MM.1S (cell line): Measurements from ENCODE around the gene KCNK10.

Source experiments
- DNase-seq: peaks from one replicate; pipeline ENCODE4 v3.0.0-alpha.2; 2015
- H2AFZ ChIP-seq: fragments of 300-600 bp; sonication (generic); 2 replicates; pipeline ENCODE4 v1.6.0; 2016; ENCODE audit warnings: antibody characterized with exemption, low read length
- H3F3A ChIP-seq: fragments of 300-600 bp; sonication (generic); 2 replicates; pipeline ENCODE4 v1.6.1; 2016; ENCODE audit warnings: mild to moderate bottlenecking, antibody characterized with exemption, low read length, moderate library complexity, mixed read lengths; ENCODE audit not compliant: insufficient read depth
- H3K27ac ChIP-seq: fragments of 300-600 bp; sonication (generic); 2 replicates; pipeline ENCODE4 v1.5.1; 2016; ENCODE audit warnings: mild to moderate bottlenecking, low read length
- H3K27me3 ChIP-seq: fragments of 300-600 bp; sonication (generic); replicated peaks from 2 replicates; pipeline ENCODE4 v1.6.0; 2016; ENCODE audit warnings: low read length; ENCODE audit not compliant: insufficient read depth
- H3K36me3 ChIP-seq: fragments of 300-600 bp; sonication (generic); replicated peaks from 2 replicates; pipeline ENCODE4 v1.6.1; 2016; ENCODE audit warnings: mild to moderate bottlenecking, low read length, mixed read lengths; ENCODE audit not compliant: insufficient read depth
- H3K4me1 ChIP-seq: fragments of 300-600 bp; sonication (generic); 2 replicates; pipeline ENCODE4 v1.6.1; 2016; ENCODE audit warnings: low read length, mixed read lengths
- H3K4me2 ChIP-seq: fragments of 300-600 bp; sonication (generic); 2 replicates; pipeline ENCODE4 v1.6.0; 2016; ENCODE audit warnings: low read depth, low read length
- H3K4me3 ChIP-seq: fragments of 300-600 bp; sonication (generic); 2 replicates; pipeline ENCODE4 v1.5.1; 2016; ENCODE audit warnings: low read length, mixed read lengths
- H3K79me2 ChIP-seq: fragments of 300-600 bp; sonication (generic); 2 replicates; pipeline ENCODE4 v1.6.1; 2016; ENCODE audit warnings: mixed run types, low read length, mixed read lengths
- H3K9ac ChIP-seq: fragments of 300-600 bp; sonication (generic); 2 replicates; pipeline ENCODE4 v1.6.1; 2016; ENCODE audit warnings: low read length, mixed read lengths
- H3K9me2 ChIP-seq: fragments of 300-600 bp; sonication (generic); replicated peaks from 2 replicates; pipeline ENCODE4 v1.6.1; 2016; ENCODE audit warnings: mild to moderate bottlenecking, low read length, mixed read lengths; ENCODE audit not compliant: insufficient read depth
- H3K9me3 ChIP-seq: fragments of 300-600 bp; sonication (generic); replicated peaks from 2 replicates; pipeline ENCODE4 v1.6.1; 2016; ENCODE audit warnings: mild to moderate bottlenecking, low read length, mixed read lengths; ENCODE audit not compliant: insufficient read depth
- H4K20me1 ChIP-seq: fragments of 300-600 bp; sonication (generic); 2 replicates; pipeline ENCODE4 v1.6.1; 2016; ENCODE audit warnings: mild to moderate bottlenecking, low read length, moderate library complexity, mixed read lengths; ENCODE audit not compliant: insufficient read depth
- EZH2 ChIP-seq: fragments of 300-600 bp; sonication (generic); optimal IDR thresholded peaks from 2 replicates; pipeline ENCODE3; 2017; ENCODE audit warnings: low read depth, mild to moderate bottlenecking, antibody characterized with exemption, low read length, mixed read lengths
- EZH2phosphoT487 ChIP-seq: fragments of 300-600 bp; sonication (generic); IDR thresholded peaks from 2 replicates; pipeline ENCODE4 v1.6.1; 2018; ENCODE audit warnings: antibody characterized with exemption, low read length
- TF ChIP-seq, protein P1 (sequence below): fragments of 300-600 bp; sonication (generic); IDR thresholded peaks from 2 replicates; pipeline ENCODE4 v1.5.1; 2016; ENCODE audit warnings: antibody characterized with exemption, low read length, mixed read lengths

The KCNK10 gene

DNA sequence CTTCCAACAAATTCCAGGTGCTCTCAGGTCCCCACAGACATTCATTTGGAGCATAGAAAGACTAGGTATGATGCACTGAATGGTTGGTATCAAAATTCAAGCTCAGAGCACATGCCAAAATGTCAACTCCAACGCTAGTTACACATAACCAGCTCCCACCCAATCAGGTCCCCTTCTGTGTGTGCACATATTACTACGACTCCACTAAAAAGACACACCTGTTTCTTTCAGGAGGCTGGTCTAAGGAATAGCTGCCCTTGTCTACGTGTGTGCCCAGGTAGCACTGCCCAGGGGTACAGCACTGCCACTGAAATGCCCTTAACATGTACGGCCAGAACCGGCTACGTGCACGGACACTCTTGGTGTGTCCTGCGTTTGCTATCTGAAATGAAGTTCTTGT is 138.1 kb downstream of the KCNK10 start:
- no peak for DNase-seq
- no peaks in the 10 kb centered on the region for H3K36me3 ChIP-seq
- H3K9me3 ChIP-seq, result no peaks in the 10 kb centered on the region
- H3K4me2 ChIP-seq, result no peak overlapping the region
- TF ChIP-seq EZH2 (no peak), EZH2phosphoT487 (no peak)
- TF ChIP-seq, protein P1, sequence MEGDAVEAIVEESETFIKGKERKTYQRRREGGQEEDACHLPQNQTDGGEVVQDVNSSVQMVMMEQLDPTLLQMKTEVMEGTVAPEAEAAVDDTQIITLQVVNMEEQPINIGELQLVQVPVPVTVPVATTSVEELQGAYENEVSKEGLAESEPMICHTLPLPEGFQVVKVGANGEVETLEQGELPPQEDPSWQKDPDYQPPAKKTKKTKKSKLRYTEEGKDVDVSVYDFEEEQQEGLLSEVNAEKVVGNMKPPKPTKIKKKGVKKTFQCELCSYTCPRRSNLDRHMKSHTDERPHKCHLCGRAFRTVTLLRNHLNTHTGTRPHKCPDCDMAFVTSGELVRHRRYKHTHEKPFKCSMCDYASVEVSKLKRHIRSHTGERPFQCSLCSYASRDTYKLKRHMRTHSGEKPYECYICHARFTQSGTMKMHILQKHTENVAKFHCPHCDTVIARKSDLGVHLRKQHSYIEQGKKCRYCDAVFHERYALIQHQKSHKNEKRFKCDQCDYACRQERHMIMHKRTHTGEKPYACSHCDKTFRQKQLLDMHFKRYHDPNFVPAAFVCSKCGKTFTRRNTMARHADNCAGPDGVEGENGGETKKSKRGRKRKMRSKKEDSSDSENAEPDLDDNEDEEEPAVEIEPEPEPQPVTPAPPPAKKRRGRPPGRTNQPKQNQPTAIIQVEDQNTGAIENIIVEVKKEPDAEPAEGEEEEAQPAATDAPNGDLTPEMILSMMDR, result no peak
- no peak overlapping the region for H2AFZ ChIP-seq
- H3K4me3 ChIP-seq, result no peak overlapping the region
- no peak overlapping the region for H3K27ac ChIP-seq
- H3K9ac ChIP-seq, result no peak overlapping the region
- no peaks in the 10 kb centered on the region for H3K27me3 ChIP-seq
- no peaks in the 10 kb centered on the region for H3K9me2 ChIP-seq
- no peaks in the 10 kb centered on the region for H3K79me2 ChIP-seq
- no peaks in the 10 kb centered on the region for H3K4me1 ChIP-seq
- H4K20me1 ChIP-seq, result no peaks in the 10 kb centered on the region
- H3F3A ChIP-seq, result no peaks in the 10 kb centered on the region

DNA sequence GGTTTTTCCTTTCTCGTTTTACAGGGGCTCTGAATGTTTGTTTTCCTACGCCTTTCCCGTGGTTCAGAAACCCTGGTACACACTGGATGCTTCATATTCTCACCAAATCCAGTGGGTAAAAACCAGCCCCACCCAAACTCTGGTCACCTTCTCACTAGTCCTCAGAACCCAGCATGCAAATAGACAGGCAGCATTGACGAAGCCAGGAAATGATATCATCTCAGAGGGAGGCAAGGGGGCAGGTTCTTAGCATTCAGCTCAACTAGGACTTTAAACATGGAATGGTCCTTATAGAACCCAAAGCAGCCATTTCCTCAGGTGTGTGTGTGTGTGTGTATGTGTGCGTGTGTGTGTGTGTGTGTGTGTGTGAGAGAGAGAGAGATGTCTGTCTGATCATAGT is 142.0 kb downstream of the KCNK10 start:
- no peak overlapping the region for H3K4me2 ChIP-seq
- no peaks in the 10 kb centered on the region for H3K27me3 ChIP-seq
- H3K9me2 ChIP-seq, result no peaks in the 10 kb centered on the region
- DNase-seq, result no peak
- no peaks in the 10 kb centered on the region for H3K9me3 ChIP-seq
- no peak overlapping the region for H3K27ac ChIP-seq
- H4K20me1 ChIP-seq, result no peaks in the 10 kb centered on the region
- H3K4me3 ChIP-seq, result no peak overlapping the region
- H2AFZ ChIP-seq, result no peak overlapping the region
- no peaks in the 10 kb centered on the region for H3F3A ChIP-seq
- no peaks in the 10 kb centered on the region for H3K36me3 ChIP-seq
- H3K4me1 ChIP-seq, result no peaks in the 10 kb centered on the region
- H3K9ac ChIP-seq, result no peak overlapping the region
- H3K79me2 ChIP-seq, result no peaks in the 10 kb centered on the region
- TF ChIP-seq, protein P1, result no peak
- no peak for TF ChIP-seq EZH2phosphoT487
- TF ChIP-seq EZH2, result no peak

DNA sequence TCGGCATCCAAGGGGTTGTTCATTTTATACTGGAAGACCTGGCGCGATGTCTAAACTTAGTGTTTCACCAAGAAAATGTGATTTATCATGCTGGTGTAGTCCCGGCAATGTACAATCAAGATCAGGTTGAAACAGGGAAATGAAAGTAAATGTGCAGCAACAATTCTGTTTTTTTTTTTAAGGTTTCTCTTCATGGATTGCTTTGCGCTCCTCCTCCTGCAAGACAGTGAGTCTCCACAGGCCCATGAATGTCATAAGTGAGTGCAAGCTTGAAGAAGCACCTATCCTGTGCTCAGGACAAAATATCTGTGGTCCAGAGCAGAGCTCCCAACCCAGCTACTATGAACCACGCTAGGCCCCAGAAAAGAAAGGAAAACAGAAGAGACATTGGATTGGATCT is 143.4 kb downstream of the KCNK10 start:
- no peaks in the 10 kb centered on the region for H3K9me3 ChIP-seq
- DNase-seq, result no peak
- H3F3A ChIP-seq, result no peaks in the 10 kb centered on the region
- no peaks in the 10 kb centered on the region for H3K27me3 ChIP-seq
- H3K4me3 ChIP-seq, result no peak overlapping the region
- H2AFZ ChIP-seq, result no peak overlapping the region
- H3K4me1 ChIP-seq, result no peaks in the 10 kb centered on the region
- H3K9ac ChIP-seq, result no peak overlapping the region
- H3K27ac ChIP-seq, result no peak overlapping the region
- H3K4me2 ChIP-seq, result peak overlapping the region; percentile 9; the same call in 1 of the 2 replicates
- no peaks in the 10 kb centered on the region for H4K20me1 ChIP-seq
- TF ChIP-seq EZH2phosphoT487, result no peak
- H3K36me3 ChIP-seq, result no peaks in the 10 kb centered on the region
- H3K9me2 ChIP-seq, result no peaks in the 10 kb centered on the region
- no peaks in the 10 kb centered on the region for H3K79me2 ChIP-seq

DNA sequence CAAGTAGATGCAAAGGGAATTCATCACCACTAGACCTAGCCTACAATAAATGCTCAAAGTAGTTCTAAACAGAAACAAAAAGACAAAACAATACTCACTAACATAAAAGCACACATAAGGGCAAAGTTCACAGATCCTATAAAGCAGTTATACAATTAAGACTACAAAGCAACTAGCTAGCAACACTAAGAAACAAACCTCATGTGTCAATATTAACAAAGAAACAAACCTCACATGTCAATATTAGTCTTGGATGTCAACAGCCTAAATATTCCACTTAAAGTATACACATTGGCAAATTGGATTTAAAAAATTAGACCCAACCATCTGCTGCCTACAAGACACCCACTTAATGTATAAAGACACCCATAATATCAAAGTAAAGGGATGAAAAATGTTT is 152.7 kb downstream of the KCNK10 start:
- no peaks in the 10 kb centered on the region for H4K20me1 ChIP-seq
- H3K36me3 ChIP-seq, result no peaks in the 10 kb centered on the region
- no peaks in the 10 kb centered on the region for H3F3A ChIP-seq
- no peaks in the 10 kb centered on the region for H3K4me1 ChIP-seq
- H3K27ac ChIP-seq, result no peak overlapping the region
- DNase-seq, result no peak
- H3K9me2 ChIP-seq, result no peaks in the 10 kb centered on the region
- no peaks in the 10 kb centered on the region for H3K27me3 ChIP-seq
- no peaks in the 10 kb centered on the region for H3K9me3 ChIP-seq
- H3K4me2 ChIP-seq, result no peak overlapping the region
- H2AFZ ChIP-seq, result no peak overlapping the region
- TF ChIP-seq EZH2phosphoT487, result no peak
- TF ChIP-seq, protein P1, result no peak
- H3K9ac ChIP-seq, result no peak overlapping the region
- H3K79me2 ChIP-seq, result no peaks in the 10 kb centered on the region
- no peak overlapping the region for H3K4me3 ChIP-seq
